GM12875 (cell line): Measurements from ENCODE around the gene CCDC9B.
A peak's percentile ranks its signal among the peaks of the same experiment; 100 is the strongest.

Experiments used
- H3K4me3 ChIP-seq: one replicate; pipeline ENCODE4 v1.5.1; 2011; ENCODE audit warnings: low read depth, low read length, control low read depth
- CTCF ChIP-seq: IDR thresholded peaks from 2 replicates; pipeline ENCODE4 v1.5.1; 2011; ENCODE audit warnings: low read depth, mild to moderate bottlenecking, control low read depth, inconsistent platforms, low read length, moderate library complexity, borderline replicate concordance; ENCODE audit not compliant: insufficient read depth

CCDC9B gene

GRCh38 chr15:40282869-40283614 lies 57.7 kb downstream of the CCDC9B start, which contains the start of gene ANKRD63:
TSS of gene ANKRD63 (minus strand) at chr15:40283064. CDS start at chr15:40282586, 478 bp downstream.
- H3K4me3 ChIP-seq, result peak within 1 kb of the TSS; percentile 57

GRCh38 chr15:40282147-40282868 lies 58.4 kb downstream of the CCDC9B start:
- peak overlapping the region; percentile 57 for H3K4me3 ChIP-seq
- peak; percentile 78 for TF ChIP-seq CTCF

More at GRCh38 chr15:40282869-40283614, 57.7 kb downstream of the CCDC9B start, which contains the start of gene ANKRD63:
- no peak for TF ChIP-seq CTCF

DNA sequence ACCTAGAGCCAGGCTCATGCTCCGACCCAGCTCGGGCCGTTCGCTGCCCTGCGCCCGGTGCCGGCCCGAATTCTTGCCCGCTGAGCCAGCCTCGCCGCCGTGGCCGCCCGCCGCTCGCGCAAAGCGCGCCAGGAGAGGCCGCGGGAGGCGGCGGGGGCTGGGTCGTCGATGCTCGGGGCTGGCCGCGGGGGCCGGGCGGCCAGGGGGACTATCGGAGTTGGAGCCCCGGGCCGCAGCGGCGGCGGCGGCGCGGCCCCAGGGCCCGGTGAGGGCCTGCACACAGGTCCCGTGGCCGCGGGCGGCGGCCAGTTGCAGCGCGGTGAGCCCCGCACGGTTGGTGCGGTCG lies 59.0 kb downstream of the CCDC9B start:
- TF ChIP-seq CTCF, result no peak
- peak overlapping the region; percentile 57 for H3K4me3 ChIP-seq
